ENCODE results near the gene TLE6. TPM values are rescaled to one million over a fixed set of nuclear protein-coding genes. Genes with fewer than 3 reads are reported as not detected.

TLE6 gene
- total and polyA plus RNA-seq, 2 donors (not counting 3 experiments of a cell fraction or from before 2014, with no cell fraction given) = 1.6 to 1.9 TPM

DNA sequence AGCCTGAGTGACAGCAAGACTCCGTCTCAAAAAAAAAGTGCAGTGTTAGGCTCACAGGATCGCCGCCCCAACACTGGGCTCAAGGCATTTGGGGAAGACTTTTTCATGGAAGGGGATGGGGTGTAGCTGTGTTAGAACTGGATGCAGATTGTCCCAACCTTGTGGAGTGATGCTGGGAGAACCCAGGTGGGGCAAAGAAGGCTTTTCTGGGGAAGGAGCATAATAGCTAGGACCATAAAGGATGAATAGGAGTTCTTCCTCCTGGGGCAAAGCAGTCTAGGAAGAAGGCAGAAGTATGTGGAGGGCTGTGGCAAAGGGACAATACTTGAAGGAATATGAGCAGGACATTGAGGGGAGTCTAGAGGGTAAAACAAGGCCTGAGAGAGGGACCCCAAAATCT lies 11.2 kb downstream of the TLE6 start:
- CTCF ChIA-PET = no interaction called here
- no peak overlapping the region for H2AFZ ChIP-seq (ENCODE audit: low read depth, low read length)
- H3K4me2 ChIP-seq (ENCODE audit: insufficient read depth, low read length) = no peak overlapping the region
- FAIRE-seq = no peak
- no peaks in the 10 kb centered on the region for H3K9me1 ChIP-seq (replicated peaks; ENCODE audit: control insufficient read depth, extremely low read depth, insufficient read depth, low read length)
- H3K9ac ChIP-seq (replicated peaks; ENCODE audit: extremely low read depth, insufficient read depth, low read length) = no peak overlapping the region
- H3K27ac ChIP-seq (ENCODE audit: insufficient read depth, low read depth, low read length) = no peak overlapping the region
- no peaks in the 10 kb centered on the region for H3K27me3 ChIP-seq (ENCODE audit: control insufficient read depth in 2 of 2, insufficient read depth in 2 of 2, low read length in 2 of 2)
- no peaks in the 10 kb centered on the region for H3K9me3 ChIP-seq (replicated peaks; ENCODE audit: control insufficient read depth, insufficient read depth, low read length)
- no peak for DNase-seq (ENCODE audit: low read depth, low spot score)
- intact Hi-C loops (cut with micrococcal nuclease) (no loop called here), dilution Hi-C loops (cut with MboI; ENCODE audit: extremely low pct_ligation_motif_present, low sequenced_read_pairs) (no loop called here)
- POLR2A ChIA-PET = no interaction called here
- H3K4me3 ChIP-seq (replicated peaks in 1 of 3; ENCODE audit: insufficient read depth in 1 of 3, low read depth in 1 of 3, low read length in 3 of 3) = no peak overlapping the region
- H3K4me1 ChIP-seq (ENCODE audit: control insufficient read depth, extremely low read depth, insufficient read depth, low read length) = peaks cover 9% of the 10 kb centered on the region
- TF ChIP-seq GATA2 (IDR thresholded peaks at IDR 0.05; ENCODE audit: insufficient read depth, insufficient read length, low read depth, low read length) (no peak), FOS (IDR thresholded peaks at IDR 0.05; ENCODE audit: borderline replicate concordance, insufficient read depth, low read length) (no peak), POLR2AphosphoS5 (IDR thresholded peaks at IDR 0.05; ENCODE audit: insufficient read depth, low read depth, low read length) (no peak), POLR2A (IDR thresholded peaks at IDR 0.05; ENCODE audit: low read depth, low read length) (no peak), MYC (IDR thresholded peaks at IDR 0.05; ENCODE audit: low read depth, low read length) (no peak), EZH2 (IDR thresholded peaks at IDR 0.05; ENCODE audit: borderline replicate concordance, low read depth, low read length, severe bottlenecking) (no peak), JUN (IDR thresholded peaks at IDR 0.05; ENCODE audit: borderline replicate concordance, insufficient read depth, insufficient read length, low read depth) (no peak)
- TF ChIP-seq, protein P1, sequence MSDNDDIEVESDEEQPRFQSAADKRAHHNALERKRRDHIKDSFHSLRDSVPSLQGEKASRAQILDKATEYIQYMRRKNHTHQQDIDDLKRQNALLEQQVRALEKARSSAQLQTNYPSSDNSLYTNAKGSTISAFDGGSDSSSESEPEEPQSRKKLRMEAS (IDR thresholded peaks at IDR 0.05; ENCODE audit: insufficient read depth, insufficient read length) = no peak
- TF ChIP-seq, protein P2, sequence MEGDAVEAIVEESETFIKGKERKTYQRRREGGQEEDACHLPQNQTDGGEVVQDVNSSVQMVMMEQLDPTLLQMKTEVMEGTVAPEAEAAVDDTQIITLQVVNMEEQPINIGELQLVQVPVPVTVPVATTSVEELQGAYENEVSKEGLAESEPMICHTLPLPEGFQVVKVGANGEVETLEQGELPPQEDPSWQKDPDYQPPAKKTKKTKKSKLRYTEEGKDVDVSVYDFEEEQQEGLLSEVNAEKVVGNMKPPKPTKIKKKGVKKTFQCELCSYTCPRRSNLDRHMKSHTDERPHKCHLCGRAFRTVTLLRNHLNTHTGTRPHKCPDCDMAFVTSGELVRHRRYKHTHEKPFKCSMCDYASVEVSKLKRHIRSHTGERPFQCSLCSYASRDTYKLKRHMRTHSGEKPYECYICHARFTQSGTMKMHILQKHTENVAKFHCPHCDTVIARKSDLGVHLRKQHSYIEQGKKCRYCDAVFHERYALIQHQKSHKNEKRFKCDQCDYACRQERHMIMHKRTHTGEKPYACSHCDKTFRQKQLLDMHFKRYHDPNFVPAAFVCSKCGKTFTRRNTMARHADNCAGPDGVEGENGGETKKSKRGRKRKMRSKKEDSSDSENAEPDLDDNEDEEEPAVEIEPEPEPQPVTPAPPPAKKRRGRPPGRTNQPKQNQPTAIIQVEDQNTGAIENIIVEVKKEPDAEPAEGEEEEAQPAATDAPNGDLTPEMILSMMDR (IDR thresholded peaks at IDR 0.05; ENCODE audit: extremely low read depth in 1 of 2, insufficient read depth in 1 of 2, low read depth in 1 of 2, low read length in 2 of 2) = no peak
- H4K20me1 ChIP-seq (replicated peaks; ENCODE audit: control insufficient read depth, extremely low read depth, insufficient read depth, low read length) = no peaks in the 10 kb centered on the region
- no TSS peak for BruUV-seq (replicated peaks)
- H3K79me2 ChIP-seq (ENCODE audit: control insufficient read depth, insufficient read depth, low read length) = no peaks in the 10 kb centered on the region
- H3K36me3 ChIP-seq (ENCODE audit: control insufficient read depth in 2 of 2, extremely low read depth in 1 of 2, insufficient read depth in 2 of 2, low read length in 2 of 2) = no peaks in the 10 kb centered on the region

Data from endothelial cell of umbilical vein (primary cell).